Hepatocyte (in vitro differentiated cells): ENCODE measurements around the gene CILP2. TPM values are rescaled to one million over a fixed set of nuclear protein-coding genes. Genes with fewer than 3 reads are reported as not detected.

Source experiments
- DNase-seq: peaks from one replicate; pipeline ENCODE4 v3.0.0-alpha.2; 2016; ENCODE audit warnings: low spot score
- H2AFZ ChIP-seq: fragments of 200-600 bp; sonication (generic); 2 replicates; pipeline ENCODE4 v1.6.0; 2016; ENCODE audit warnings: antibody characterized with exemption, mild to moderate bottlenecking
- H3K27ac ChIP-seq: fragments of 200-600 bp; sonication (generic); 2 replicates; pipeline ENCODE4 v1.5.1; 2016; ENCODE audit warnings: mild to moderate bottlenecking
- H3K27me3 ChIP-seq: fragments of 200-600 bp; sonication (generic); 2 replicates; pipeline ENCODE4 v1.6.1; 2016
- H3K36me3 ChIP-seq: fragments of 200-600 bp; sonication (generic); replicated peaks from 2 replicates; pipeline ENCODE4 v1.5.1; 2016; ENCODE audit warnings: low read depth; ENCODE audit not compliant: insufficient read depth
- H3K4me1 ChIP-seq: fragments of 200-600 bp; sonication (generic); 2 replicates; pipeline ENCODE4 v1.5.1; 2016; ENCODE audit warnings: mild to moderate bottlenecking, moderate library complexity; ENCODE audit not compliant: insufficient read depth
- H3K4me2 ChIP-seq: fragments of 200-600 bp; sonication (generic); 2 replicates; pipeline ENCODE4 v1.6.0; 2016
- H3K4me3 ChIP-seq: fragments of 200-600 bp; sonication (generic); 2 replicates; pipeline ENCODE4 v1.5.1; 2016; ENCODE audit warnings: mild to moderate bottlenecking
- H3K79me2 ChIP-seq: fragments of 200-600 bp; sonication (generic); 2 replicates; pipeline ENCODE4 v1.6.0; 2017; ENCODE audit warnings: mild to moderate bottlenecking
- H3K9me2 ChIP-seq: fragments of 200-600 bp; sonication (generic); replicated peaks from 2 replicates; pipeline ENCODE4 v1.6.0; 2017; ENCODE audit warnings: mild to moderate bottlenecking; ENCODE audit not compliant: insufficient read depth
- H3K9me3 ChIP-seq: fragments of 200-600 bp; sonication (generic); 2 replicates; pipeline ENCODE4 v1.5.1; 2016; ENCODE audit warnings: low read depth, mild to moderate bottlenecking
- H4K20me1 ChIP-seq: fragments of 200-600 bp; sonication (generic); 2 replicates; pipeline ENCODE4 v1.6.0; 2016; ENCODE audit warnings: mild to moderate bottlenecking; ENCODE audit not compliant: insufficient read depth, poor library complexity, severe bottlenecking
- CTCF ChIP-seq: fragments of 200-600 bp; sonication (generic); IDR thresholded peaks from 2 replicates; pipeline ENCODE4 v1.5.1; 2016; ENCODE audit warnings: antibody characterized with exemption, mild to moderate bottlenecking; ENCODE audit not compliant: poor library complexity
- EZH2 ChIP-seq: fragments of 200-600 bp; sonication (generic); IDR thresholded peaks from 2 replicates; pipeline ENCODE4 v1.6.1; 2016; ENCODE audit warnings: antibody characterized with exemption, mild to moderate bottlenecking, borderline replicate concordance
- EZH2phosphoT487 ChIP-seq: fragments of 200-600 bp; sonication (generic); IDR thresholded peaks from one replicate; pipeline ENCODE4 v1.6.1; 2018; ENCODE audit warnings: antibody characterized with exemption, mild to moderate bottlenecking, low read depth, moderate library complexity; ENCODE audit not compliant: unreplicated experiment, severe bottlenecking
- WGBS: methylation state at CpG from one replicate; pipeline ENCODE4 v1.1.6; 2016; ENCODE audit warnings: low lambda C conversion rate; ENCODE audit errors: missing lambda C conversion rate; 5-methylcytosine and 5-hydroxymethylcytosine counted together
- polyA plus RNA-seq: library from polyadenylated mRNA; unstranded; fragments of >200 nt; fragmentation: Nextera tagmentation; extraction: Ambion mirVana; gene quantifications from 2 replicates; pipeline ENCODE4 v1.2.1, GENCODE V29; 2016
- total RNA-seq: library from RNA; depleted of rRNA; stranded (reverse); fragments of >200 nt; gene quantifications from 2 replicates; pipeline ENCODE4 v1.2.3, GENCODE V29; 2014

CILP2 gene
- total and polyA plus RNA-seq, 2 experiments from 2014 or later = 5.7 to 16.5 TPM

- Histone ChIP-seq H3K36me3 (no peaks in the 10 kb centered on the region), H2AFZ (no peak overlapping the region), H4K20me1 (no peaks in the 10 kb centered on the region), H3K27ac (no peak overlapping the region), H3K4me3 (no peak overlapping the region), H3K4me1 (no peaks in the 10 kb centered on the region), H3K27me3 (no peaks in the 10 kb centered on the region), H3K79me2 (no peaks in the 10 kb centered on the region), H3K9me2 (no peaks in the 10 kb centered on the region), H3K4me2 (no peak overlapping the region), H3K9me3 (no peaks in the 10 kb centered on the region)
- 95% methylated on average over 15 of the region's 19 CpGs for WGBS
- no peak for DNase-seq
- TF ChIP-seq CTCF = no peak
- no peak for TF ChIP-seq EZH2phosphoT487
- no peak for TF ChIP-seq EZH2
Observed at GRCh38 chr19:19502281-19502680, 35.8 kb upstream of the CILP2 start.

GRCh38 chr19:19502808-19503602, 35.1 kb upstream of the CILP2 start:
- Histone ChIP-seq H3K9me2 (no peaks in the 10 kb centered on the region), H3K4me2 (no peak overlapping the region), H3K27me3 (no peaks in the 10 kb centered on the region), H3K9me3 (no peaks in the 10 kb centered on the region), H3K4me3 (no peak overlapping the region), H3K27ac (no peak overlapping the region), H3K4me1 (no peaks in the 10 kb centered on the region), H3K36me3 (no peaks in the 10 kb centered on the region), H4K20me1 (no peaks in the 10 kb centered on the region), H3K79me2 (no peaks in the 10 kb centered on the region), H2AFZ (no peak overlapping the region)
- DNase-seq = no peak
- TF ChIP-seq EZH2phosphoT487 (no peak), CTCF (no peak)
- WGBS = 91% methylated on average over 18 of the region's 18 CpGs

GRCh38 chr19:19504754-19505668, 33.1 kb upstream of the CILP2 start:
- Histone ChIP-seq H3K4me3 (no peak overlapping the region), H2AFZ (no peak overlapping the region), H3K36me3 (no peaks in the 10 kb centered on the region), H3K27ac (no peak overlapping the region), H3K9me2 (no peaks in the 10 kb centered on the region), H3K27me3 (no peaks in the 10 kb centered on the region), H3K4me1 (no peaks in the 10 kb centered on the region), H3K79me2 (no peaks in the 10 kb centered on the region), H3K9me3 (no peaks in the 10 kb centered on the region), H3K4me2 (no peak overlapping the region), H4K20me1 (no peaks in the 10 kb centered on the region)
- DNase-seq = no peak
- 94% methylated on average over 19 of the region's 23 CpGs for WGBS
- TF ChIP-seq EZH2phosphoT487 (no peak), EZH2 (no peak), CTCF (no peak)
